ENCODE results near the gene DNAJB12.

Gene DNAJB12

GRCh38 chr10:72370201-72370722 lies 15.5 kb upstream of the DNAJB12 start:
- no peak overlapping the region for H3K4me3 ChIP-seq (ENCODE audit: low read depth, low read length)
- TF ChIP-seq CTCF (IDR thresholded peaks at IDR 0.05; ENCODE audit: control insufficient read depth, extremely low read depth, insufficient read depth) = no peak
- no peak for DNase-seq (ENCODE audit: low read depth)

GRCh38 chr10:72367301-72367960 lies 12.7 kb upstream of the DNAJB12 start:
- H3K4me3 ChIP-seq (ENCODE audit: low read depth, low read length) = no peak overlapping the region
- DNase-seq (ENCODE audit: low read depth) = no peak
- no peak for TF ChIP-seq CTCF (IDR thresholded peaks at IDR 0.05; ENCODE audit: control insufficient read depth, extremely low read depth, insufficient read depth)

- TF ChIP-seq CTCF (IDR thresholded peaks at IDR 0.05; ENCODE audit: control insufficient read depth, extremely low read depth, insufficient read depth) = no peak
- no peak overlapping the region for H3K4me3 ChIP-seq (ENCODE audit: low read depth, low read length)
- no peak for DNase-seq (ENCODE audit: low read depth)
Measured at GRCh38 chr10:72365106-72365895, 10.6 kb upstream of the DNAJB12 start.

GRCh38 chr10:72364239-72364777 lies 9.6 kb upstream of the DNAJB12 start:
- peak; percentile 88 for TF ChIP-seq CTCF (IDR thresholded peaks at IDR 0.05; ENCODE audit: control insufficient read depth, extremely low read depth, insufficient read depth)
- H3K4me3 ChIP-seq (ENCODE audit: low read depth, low read length) = no peak overlapping the region
- peak; percentile 83 for DNase-seq (ENCODE audit: low read depth)

- no peak overlapping the region for H3K4me3 ChIP-seq (ENCODE audit: low read depth, low read length)
- TF ChIP-seq CTCF (IDR thresholded peaks at IDR 0.05; ENCODE audit: control insufficient read depth, extremely low read depth, insufficient read depth) = no peak
- no peak for DNase-seq (ENCODE audit: low read depth)
Measured at GRCh38 chr10:72356987-72357386, 2.3 kb upstream of the DNAJB12 start.

- DNase-seq (ENCODE audit: low read depth) = no peak
- H3K4me3 ChIP-seq (ENCODE audit: low read depth, low read length) = no peak overlapping the region
- TF ChIP-seq CTCF (IDR thresholded peaks at IDR 0.05; ENCODE audit: control insufficient read depth, extremely low read depth, insufficient read depth) = no peak
Measured at GRCh38 chr10:72356115-72356514, 1.4 kb upstream of the DNAJB12 start.

Data from LNCaP clone FGC (cell line).